Sigmoid colon (tissue), 7 donors: ENCODE data around the gene LAMB1. TPM values are rescaled to one million over a fixed set of nuclear protein-coding genes. Genes with fewer than 3 reads are reported as not detected.
A peak's percentile ranks its signal among the peaks of the same experiment; 100 is the strongest.

Experiments used
- DNase-seq: peaks from one replicate; pipeline ENCODE4 v3.0.0-alpha.2; 2019
- H3K27ac ChIP-seq, 4 donors: fragments of 200-600 bp; sonication (generic); one replicate each; pipeline ENCODE4 v1.5.1; 2016 to 2019; ENCODE audit warnings: mild to moderate bottlenecking in 1 of 4
- H3K27me3 ChIP-seq, 3 donors: fragments of 200-600 bp; sonication (generic); one replicate each; pipeline ENCODE4 v1.5.1; 2019; ENCODE audit warnings: mild to moderate bottlenecking in 1 of 3
- H3K36me3 ChIP-seq, 4 donors: fragments of 200-600 bp; sonication (generic); one replicate each; pipeline ENCODE4 v1.5.1; 2016 to 2019
- H3K4me1 ChIP-seq, 4 donors: fragments of 200-600 bp; sonication (generic); one replicate each; pipeline ENCODE4 v1.5.1; 2017 to 2019
- H3K4me3 ChIP-seq, 4 donors: fragments of 200-600 bp; sonication (generic); one replicate each; pipeline ENCODE4 v1.5.1; 2017 to 2019; ENCODE audit warnings: mild to moderate bottlenecking in 2 of 4, moderate library complexity in 1 of 4
- H3K9me3 ChIP-seq, 4 donors: fragments of 200-600 bp in 3 of 4; sonication (generic) in 3 of 4; one replicate each; pipeline versions ENCODE4 v1.5.1 to v1.6.1; 2013 to 2019
- EP300 ChIP-seq, 4 donors: sonication (generic); formaldehyde crosslinking; IDR thresholded peaks; one replicate each; pipeline ENCODE4 v1.6.1; 2017; ENCODE audit warnings: antibody characterized with exemption in 4 of 4
- POLR2A ChIP-seq, 2 donors: fragments of 450-650 bp; IDR thresholded peaks; one replicate each; pipeline ENCODE4 v1.6.1; 2016; ENCODE audit warnings: antibody characterized with exemption in 2 of 2, mild to moderate bottlenecking in 2 of 2, moderate library complexity in 2 of 2
- POLR2AphosphoS5 ChIP-seq, 4 donors: sonication (generic); formaldehyde crosslinking; IDR thresholded peaks; one replicate each; pipeline ENCODE4 v1.6.1; 2017; ENCODE audit warnings: antibody characterized with exemption in 4 of 4
- WGBS, 2 donors: extraction: QIAGEN DNeasy Blood & Tissue Kit; methylation state at CpG; one replicate each; pipeline ENCODE4 v1.1.7; 2013; 5-methylcytosine and 5-hydroxymethylcytosine counted together
- intact Hi-C: fragments of 100-400 bp; cut with DNase I; formaldehyde crosslinking; loops from one replicate; pipeline ENCODE4 v1.15.1; 2023
- polyA plus RNA-seq, 3 donors: library from polyadenylated mRNA; stranded (reverse); fragments of 200-250 nt; gene quantifications; one replicate each; pipeline ENCODE4 v1.2.3, GENCODE V29; 2013
- total RNA-seq, 4 donors: library from RNA; depleted of rRNA; stranded (reverse); fragments of >200 nt; gene quantifications; one replicate each; pipeline ENCODE4 v1.1.0, GENCODE V29; 2016
- TF ChIP-seq, protein P1 (sequence below), 4 experiments: fragments of 450-650 bp in 3 of 4; fragments of 200-600 bp in 1 of 4; IDR thresholded peaks; one replicate each; pipeline ENCODE4 v1.5.1; 2016 to 2019; ENCODE audit warnings: antibody characterized with exemption in 4 of 4, mild to moderate bottlenecking in 3 of 4, moderate library complexity in 2 of 4
- donor health status: healthy with polysubstance abuse.
- donor health status: Bipolar disorder and iron deficiency.
- donor health status: healthy.

LAMB1 gene
- total and polyA plus RNA-seq, 7 donors, result 16.9 to 246 (median 161) TPM

DNA sequence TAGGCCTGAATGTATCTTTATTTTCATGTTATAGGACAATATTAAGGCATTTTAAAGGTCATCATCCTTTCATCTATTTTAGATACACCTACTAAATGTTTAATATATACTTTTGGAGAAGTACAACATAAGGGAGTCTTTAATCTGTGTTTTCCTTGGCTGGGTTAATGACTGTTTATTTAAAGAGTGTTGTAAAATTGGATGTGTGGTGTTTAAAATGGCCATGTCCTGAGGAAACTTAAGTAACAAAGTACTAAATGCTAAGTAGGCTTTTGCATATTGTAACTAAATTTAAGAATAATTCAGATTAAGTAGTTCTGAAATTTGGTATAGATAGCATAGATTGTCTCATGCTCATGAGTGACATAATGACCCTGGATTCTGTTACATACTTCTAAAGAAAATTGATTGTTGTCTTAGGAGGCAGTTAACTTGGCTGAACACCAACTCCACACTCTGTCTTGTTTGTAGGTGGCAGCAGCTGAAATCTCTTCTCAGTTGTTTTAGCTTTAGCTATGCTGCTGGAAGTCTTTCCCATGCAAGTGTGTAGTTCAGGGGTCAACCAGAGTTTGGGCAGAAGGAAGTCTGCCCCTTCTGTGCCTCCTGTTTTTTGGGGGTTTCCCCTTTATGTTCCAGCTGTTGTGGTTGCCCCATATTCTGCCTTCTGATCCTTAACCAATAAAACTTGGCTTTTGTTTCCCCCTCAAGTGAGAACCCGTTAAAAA lies 82.8 kb downstream of the LAMB1 start:
- Histone ChIP-seq H3K36me3 (peaks cover 10 to 74% (median 19%) of the 10 kb centered on the region in 4 donors), H3K4me3 (no peak overlapping the region), H3K27me3 (no peaks in the 10 kb centered on the region), H3K4me1 (peaks cover 0 to 61% (median 31%) of the 10 kb centered on the region in 4 donors), H3K9me3 (no peaks in the 10 kb centered on the region), H3K27ac (peak overlapping the region; percentile 59 to 69 (median 63))
- DNase-seq, result no peak
- no peak for TF ChIP-seq EP300 (IDR thresholded peaks at IDR 0.05)
- TF ChIP-seq POLR2A (IDR thresholded peaks at IDR 0.05), result no peak
- TF ChIP-seq, protein P1, sequence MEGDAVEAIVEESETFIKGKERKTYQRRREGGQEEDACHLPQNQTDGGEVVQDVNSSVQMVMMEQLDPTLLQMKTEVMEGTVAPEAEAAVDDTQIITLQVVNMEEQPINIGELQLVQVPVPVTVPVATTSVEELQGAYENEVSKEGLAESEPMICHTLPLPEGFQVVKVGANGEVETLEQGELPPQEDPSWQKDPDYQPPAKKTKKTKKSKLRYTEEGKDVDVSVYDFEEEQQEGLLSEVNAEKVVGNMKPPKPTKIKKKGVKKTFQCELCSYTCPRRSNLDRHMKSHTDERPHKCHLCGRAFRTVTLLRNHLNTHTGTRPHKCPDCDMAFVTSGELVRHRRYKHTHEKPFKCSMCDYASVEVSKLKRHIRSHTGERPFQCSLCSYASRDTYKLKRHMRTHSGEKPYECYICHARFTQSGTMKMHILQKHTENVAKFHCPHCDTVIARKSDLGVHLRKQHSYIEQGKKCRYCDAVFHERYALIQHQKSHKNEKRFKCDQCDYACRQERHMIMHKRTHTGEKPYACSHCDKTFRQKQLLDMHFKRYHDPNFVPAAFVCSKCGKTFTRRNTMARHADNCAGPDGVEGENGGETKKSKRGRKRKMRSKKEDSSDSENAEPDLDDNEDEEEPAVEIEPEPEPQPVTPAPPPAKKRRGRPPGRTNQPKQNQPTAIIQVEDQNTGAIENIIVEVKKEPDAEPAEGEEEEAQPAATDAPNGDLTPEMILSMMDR (IDR thresholded peaks at IDR 0.05), result no peak
- peak in 1 of 4 donors; percentile 11 for TF ChIP-seq POLR2AphosphoS5 (IDR thresholded peaks at IDR 0.05)
- 4 to 6% methylated on average over 1 of the region's 1 CpG for WGBS, 2 donors
- intact Hi-C loops, result loop anchor here (5.0 kb wide), 1 partner anchor 82 kb away; the partner anchor contains the start of gene LAMB1

DNA sequence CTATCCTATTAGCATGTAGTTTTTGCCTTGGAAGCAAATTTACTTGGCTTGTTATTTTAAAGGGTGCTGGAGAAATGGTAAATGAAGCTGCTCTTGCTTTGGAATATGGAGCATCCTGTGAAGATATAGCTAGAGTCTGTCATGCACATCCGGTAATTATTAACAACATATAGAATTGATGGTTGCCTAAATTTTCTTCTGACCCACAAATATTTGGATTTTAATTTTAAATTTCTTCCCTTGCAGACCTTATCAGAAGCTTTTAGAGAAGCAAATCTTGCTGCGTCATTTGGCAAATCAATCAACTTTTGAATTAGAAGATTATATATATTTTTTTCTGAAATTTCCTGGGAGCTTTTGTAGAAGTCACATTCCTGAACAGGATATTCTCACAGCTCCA lies 84.0 kb downstream of the LAMB1 start:
- no peak overlapping the region for H3K4me3 ChIP-seq
- H3K27me3 ChIP-seq, result no peaks in the 10 kb centered on the region
- WGBS, 2 donors, result 95 to 97% methylated on average over 2 of the region's 2 CpGs
- no peak for DNase-seq
- no peak for TF ChIP-seq EP300 (IDR thresholded peaks at IDR 0.05)
- H3K27ac ChIP-seq, result peak overlapping the region in 2 of 4 donors; percentile 48 to 69
- H3K36me3 ChIP-seq, result peaks cover 10 to 62% (median 18%) of the 10 kb centered on the region in 4 donors
- H3K9me3 ChIP-seq, result no peaks in the 10 kb centered on the region
- H3K4me1 ChIP-seq, result peaks cover 0 to 49% (median 29%) of the 10 kb centered on the region in 4 donors
- intact Hi-C loops, result no loop called here

DNA sequence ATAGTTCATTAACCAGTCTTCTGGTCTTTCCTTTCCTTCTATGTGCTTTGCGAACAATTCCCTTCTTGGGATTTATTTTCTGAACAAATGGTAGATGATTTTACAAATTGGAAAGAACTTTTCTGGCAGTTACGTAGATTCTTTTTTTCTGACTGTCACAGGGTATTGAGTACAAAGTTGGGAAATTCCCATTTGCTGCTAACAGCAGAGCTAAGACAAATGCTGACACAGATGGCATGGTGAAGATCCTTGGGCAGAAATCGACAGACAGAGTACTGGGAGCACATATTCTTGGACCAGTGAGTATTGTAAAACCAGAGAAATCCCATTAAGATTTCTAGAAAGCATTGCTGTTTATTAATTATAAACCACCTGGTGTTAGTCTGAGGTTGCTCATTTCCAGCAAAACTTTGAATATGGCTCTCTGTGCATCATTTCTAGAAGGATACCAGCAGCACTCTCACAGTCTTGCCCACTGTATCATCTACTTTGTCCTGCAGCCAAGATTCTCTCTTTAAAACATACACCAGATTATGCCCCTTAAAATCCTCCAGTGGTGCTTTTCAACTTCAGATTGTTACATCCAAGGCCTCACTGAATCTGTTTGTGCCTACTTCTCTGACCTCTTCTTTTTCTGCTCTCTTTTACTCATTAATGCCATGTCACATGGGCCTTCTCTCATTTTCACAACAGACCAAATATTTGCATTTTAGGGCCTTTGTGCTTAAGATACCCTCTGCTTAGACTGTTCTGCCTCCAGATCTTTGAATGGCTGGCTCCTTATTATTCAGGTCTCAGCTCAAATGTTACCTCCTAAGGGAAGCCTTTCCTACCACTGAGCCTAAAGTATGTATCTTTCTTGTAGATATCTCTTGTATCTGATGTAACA lies 85.0 kb downstream of the LAMB1 start:
- peak overlapping the region; percentile 11 to 50 (median 36) for H3K27ac ChIP-seq
- intact Hi-C loops, result no loop called here
- H3K36me3 ChIP-seq, result peaks cover 10 to 53% (median 18%) of the 10 kb centered on the region in 4 donors
- H3K27me3 ChIP-seq, result no peaks in the 10 kb centered on the region
- TF ChIP-seq POLR2AphosphoS5 (IDR thresholded peaks at IDR 0.05) (no peak), EP300 (IDR thresholded peaks at IDR 0.05) (no peak), POLR2A (IDR thresholded peaks at IDR 0.05) (no peak)
- TF ChIP-seq, protein P1 (IDR thresholded peaks at IDR 0.05), result no peak
- H3K4me1 ChIP-seq, result peaks cover 0 to 41% (median 28%) of the 10 kb centered on the region in 4 donors
- no peak for DNase-seq
- H3K9me3 ChIP-seq, result no peaks in the 10 kb centered on the region
- 82 to 89% methylated on average over 3 of the region's 3 CpGs for WGBS, 2 donors
- H3K4me3 ChIP-seq, result no peak overlapping the region

DNA sequence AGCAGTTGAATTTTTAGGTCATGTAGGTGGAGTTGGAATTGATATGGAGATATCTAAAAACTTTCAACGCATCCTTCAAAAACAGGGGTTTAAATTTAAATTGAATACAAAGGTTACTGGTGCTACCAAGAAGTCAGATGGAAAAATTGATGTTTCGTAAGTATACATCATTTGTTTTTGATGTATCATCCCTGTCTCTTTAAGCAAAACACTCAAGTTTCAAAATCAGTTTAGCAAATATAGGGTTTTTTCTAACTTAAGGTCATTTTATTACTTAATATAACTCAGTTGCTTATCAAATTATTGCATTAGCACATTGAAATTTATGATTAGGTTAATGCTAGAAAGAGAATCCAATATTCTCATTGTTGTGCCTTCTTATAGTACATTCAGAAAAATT lies 87.4 kb downstream of the LAMB1 start:
- intact Hi-C loops, result no loop called here
- Histone ChIP-seq H3K9me3 (no peaks in the 10 kb centered on the region), H3K36me3 (peaks cover 10 to 63% (median 18%) of the 10 kb centered on the region in 4 donors), H3K4me1 (peaks cover 0 to 23% (median 13%) of the 10 kb centered on the region in 4 donors), H3K27me3 (no peaks in the 10 kb centered on the region), H3K4me3 (no peak overlapping the region), H3K27ac (no peak overlapping the region)
- WGBS, 2 donors, result 93 to 98% methylated on average over 2 of the region's 2 CpGs
- TF ChIP-seq, protein P1 (IDR thresholded peaks at IDR 0.05), result no peak
- TF ChIP-seq POLR2AphosphoS5 (IDR thresholded peaks at IDR 0.05) (no peak), EP300 (IDR thresholded peaks at IDR 0.05) (no peak), POLR2A (IDR thresholded peaks at IDR 0.05) (no peak)
- no peak for DNase-seq

DNA sequence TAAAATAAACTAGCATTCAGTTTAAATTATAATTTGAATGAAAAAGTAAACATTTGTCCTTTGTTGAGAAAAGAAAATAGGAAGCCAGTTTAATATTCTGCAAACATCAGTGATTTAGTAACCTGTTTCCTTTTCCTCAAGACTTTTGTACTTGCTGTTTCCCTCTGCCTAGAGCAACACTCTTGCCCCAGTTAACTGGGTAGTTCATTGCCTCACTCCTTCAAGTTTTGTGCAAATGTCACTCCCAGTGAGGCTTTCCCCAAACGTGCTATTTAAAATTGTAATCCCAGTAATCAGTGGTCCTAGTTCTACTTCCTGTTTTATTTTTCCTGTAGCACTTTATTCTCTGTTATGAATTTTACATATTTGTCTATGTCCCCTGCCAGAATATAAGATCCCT lies 88.1 kb downstream of the LAMB1 start:
- Histone ChIP-seq H3K9me3 (no peaks in the 10 kb centered on the region), H3K27ac (no peak overlapping the region), H3K4me1 (peaks cover 0 to 16% (median 7%) of the 10 kb centered on the region in 4 donors), H3K4me3 (no peak overlapping the region), H3K27me3 (no peaks in the 10 kb centered on the region), H3K36me3 (peaks cover 10 to 70% (median 18%) of the 10 kb centered on the region in 4 donors)
- 37 to 40% methylated on average over 1 of the region's 1 CpG for WGBS, 2 donors
- TF ChIP-seq, protein P1 (IDR thresholded peaks at IDR 0.05), result no peak
- TF ChIP-seq POLR2A (IDR thresholded peaks at IDR 0.05) (no peak), POLR2AphosphoS5 (IDR thresholded peaks at IDR 0.05) (no peak), EP300 (IDR thresholded peaks at IDR 0.05) (no peak)
- intact Hi-C loops, result no loop called here
- DNase-seq, result no peak
